Measurements from ENCODE around the gene TRAPPC12.
"Not testable (repeated sequence)": the region's sequence is repeated elsewhere in the genome, so short reads cannot be mapped to it uniquely, and the experiment has no call there.

The TRAPPC12 gene

GRCh38 chr2:3433776-3434400 lies 54.4 kb downstream of the TRAPPC12 start:
- no peak for DNase-seq

- no peak for DNase-seq
These were observed 55.2 kb downstream of the TRAPPC12 start for GRCh38 chr2:3434654-3435053.

GRCh38 chr2:3435445-3435844 lies 56.0 kb downstream of the TRAPPC12 start:
- DNase-seq, result no peak

GRCh38 chr2:3440477-3440876 lies 61.0 kb downstream of the TRAPPC12 start:
- DNase-seq, result no peak

GRCh38 chr2:3441465-3441864 lies 62.0 kb downstream of the TRAPPC12 start:
- no peak for DNase-seq

- no peak for DNase-seq
These were observed 62.7 kb downstream of the TRAPPC12 start for GRCh38 chr2:3442185-3442584.

- DNase-seq, result no peak
These were observed 63.6 kb downstream of the TRAPPC12 start for GRCh38 chr2:3443083-3443482.

GRCh38 chr2:3443506-3444084 lies 64.1 kb downstream of the TRAPPC12 start:
- DNase-seq, result no peak

GRCh38 chr2:3445891-3446290 lies 66.4 kb downstream of the TRAPPC12 start:
- no peak for DNase-seq

- DNase-seq, result no peak
These were observed 66.9 kb downstream of the TRAPPC12 start for GRCh38 chr2:3446381-3446780.

GRCh38 chr2:3447186-3447585 lies 67.7 kb downstream of the TRAPPC12 start:
- DNase-seq, result not testable (repeated sequence)

- no peak for DNase-seq
These were observed 68.4 kb downstream of the TRAPPC12 start for GRCh38 chr2:3447789-3448317.

GRCh38 chr2:3448441-3448911 lies 69.0 kb downstream of the TRAPPC12 start:
- not testable (repeated sequence) for DNase-seq

- no peak for DNase-seq
These were observed 69.6 kb downstream of the TRAPPC12 start for GRCh38 chr2:3449086-3449485.

GRCh38 chr2:3449936-3450335 lies 70.4 kb downstream of the TRAPPC12 start:
- no peak for DNase-seq

- no peak for DNase-seq
These were observed 71.0 kb downstream of the TRAPPC12 start for GRCh38 chr2:3450385-3451010.

- no peak for DNase-seq
These were observed 71.7 kb downstream of the TRAPPC12 start for GRCh38 chr2:3451169-3451568.

- no peak for DNase-seq
These were observed 72.6 kb downstream of the TRAPPC12 start for GRCh38 chr2:3451926-3452671.

- no peak for DNase-seq
These were observed 73.9 kb downstream of the TRAPPC12 start for GRCh38 chr2:3453190-3453999.

GRCh38 chr2:3454005-3454404 lies 74.5 kb downstream of the TRAPPC12 start:
- not testable (repeated sequence) for DNase-seq

GRCh38 chr2:3454802-3455201 lies 75.3 kb downstream of the TRAPPC12 start:
- DNase-seq, result no peak

- no peak for DNase-seq
These were observed 76.6 kb downstream of the TRAPPC12 start for GRCh38 chr2:3456125-3456524.
